ENCODE measurements around the gene TIGAR. TPM values are rescaled to one million over a fixed set of nuclear protein-coding genes. Genes with fewer than 3 reads are reported as not detected.

Gene TIGAR
- total RNA-seq, 1 experiment from 2014 or later: 4.6 TPM

- ATAC-seq: no peak
- no peak for DNase-seq
- intact Hi-C loops (cut with micrococcal nuclease): no loop called here
- H3K9me2 ChIP-seq (replicated peaks; ENCODE audit: low read length): no peaks in the 10 kb centered on the region
- no peak overlapping the region for H3K9ac ChIP-seq (ENCODE audit: low read length)
- H3K9me3 ChIP-seq (ENCODE audit: low read length): no peaks in the 10 kb centered on the region
- no peaks in the 10 kb centered on the region for H3K36me3 ChIP-seq (ENCODE audit: low read depth, low read length)
- no peak overlapping the region for H3K4me2 ChIP-seq (ENCODE audit: low read length)
- TF ChIP-seq EZH2phosphoT487 (IDR thresholded peaks at IDR 0.05; ENCODE audit: borderline replicate concordance, low read length) (no peak), EZH2 (IDR thresholded peaks at IDR 0.05; ENCODE audit: low read length, unreplicated experiment) (no peak), CTCF (conservative IDR thresholded peaks at IDR 0.05; ENCODE audit: low read depth, low read length) (no peak)
- H3K4me3 ChIP-seq (ENCODE audit: low read length): no peak overlapping the region
- H3K79me2 ChIP-seq (ENCODE audit: low read length): no peaks in the 10 kb centered on the region
- H3F3A ChIP-seq (ENCODE audit: low read length, unreplicated experiment): no peaks in the 10 kb centered on the region
- H3K27ac ChIP-seq (ENCODE audit: low read length): no peak overlapping the region
- no TSS peak for BruUV-seq (replicated peaks)
- ChIA-PET CTCF (no interaction called here), POLR2A (ENCODE audit: unreplicated experiment) (no interaction called here)
- peaks cover 82% of the 10 kb centered on the region for H3K27me3 ChIP-seq (ENCODE audit: low read length)
- H4K20me1 ChIP-seq (ENCODE audit: low read length): no peaks in the 10 kb centered on the region
- H3K4me1 ChIP-seq (ENCODE audit: insufficient read depth, low read length): no peaks in the 10 kb centered on the region
- no peak overlapping the region for H2AFZ ChIP-seq (ENCODE audit: low read length)
Measured at GRCh38 chr12:4272424-4273272, 48.4 kb upstream of the TIGAR start.

- Histone ChIP-seq H3K36me3 (ENCODE audit: low read depth, low read length) (no peaks in the 10 kb centered on the region), H3K27ac (ENCODE audit: low read length) (no peak overlapping the region), H3K4me3 (ENCODE audit: low read length) (no peak overlapping the region), H2AFZ (ENCODE audit: low read length) (no peak overlapping the region), H3K27me3 (ENCODE audit: low read length) (peaks cover 79% of the 10 kb centered on the region), H3K9ac (ENCODE audit: low read length) (no peak overlapping the region), H3F3A (ENCODE audit: low read length, unreplicated experiment) (no peaks in the 10 kb centered on the region), H3K4me1 (ENCODE audit: insufficient read depth, low read length) (no peaks in the 10 kb centered on the region), H4K20me1 (ENCODE audit: low read length) (no peaks in the 10 kb centered on the region), H3K4me2 (ENCODE audit: low read length) (no peak overlapping the region), H3K79me2 (ENCODE audit: low read length) (no peaks in the 10 kb centered on the region), H3K9me3 (ENCODE audit: low read length) (no peaks in the 10 kb centered on the region), H3K9me2 (replicated peaks; ENCODE audit: low read length) (no peaks in the 10 kb centered on the region)
- ATAC-seq: no peak
- BruUV-seq (replicated peaks): no TSS peak
- TF ChIP-seq EZH2phosphoT487 (IDR thresholded peaks at IDR 0.05; ENCODE audit: borderline replicate concordance, low read length): peak; percentile 14; the same call in 1 of the 2 replicates
- TF ChIP-seq CTCF (conservative IDR thresholded peaks at IDR 0.05; ENCODE audit: low read depth, low read length): no peak
- no peak for TF ChIP-seq EZH2 (IDR thresholded peaks at IDR 0.05; ENCODE audit: low read length, unreplicated experiment)
- DNase-seq: no peak
- ChIA-PET CTCF (no interaction called here), POLR2A (ENCODE audit: unreplicated experiment) (no interaction called here)
- intact Hi-C loops (cut with micrococcal nuclease): no loop called here
Measured at GRCh38 chr12:4273273-4273651, 47.8 kb upstream of the TIGAR start.

Measured in PC-3 (cell line).